Panc1 (cell line): ENCODE measurements around the gene MIPOL1. TPM values are rescaled to one million over a fixed set of nuclear protein-coding genes. Genes with fewer than 3 reads are reported as not detected.
"Not testable (repeated sequence)": the region's sequence is repeated elsewhere in the genome, so short reads cannot be mapped to it uniquely, and the experiment has no call there.

Experiments used
- ATAC-seq: fragments of 200-7000 bp; cut with Tn5 transposase; 2 replicates; pipeline ENCODE4 v1.9.1; 2020; ENCODE audit warnings: mild to moderate bottlenecking, moderate library complexity
- BruUV-seq: library from RNA; stranded (reverse); fragments of 400-500 nt; replicated peaks from 2 replicates; lab custom pipeline; 2021; lab: Mats Ljungman, UMichigan
- CTCF ChIA-PET: fragments of 300-600 bp; sonication (Branson Sonifier 250); formaldehyde crosslinking; loops from one replicate; lab custom pipeline; 2022; ENCODE audit warnings: antibody characterized with exemption; lab: Charles Lee
- POLR2A ChIA-PET: fragments of 300-600 bp; sonication (Branson Sonifier 250); formaldehyde crosslinking; loops from one replicate; lab custom pipeline; 2022; ENCODE audit warnings: antibody characterized with exemption; lab: Charles Lee
- DNase-seq: peaks from one replicate; pipeline ENCODE4 v3.0.0-alpha.2; 2010; ENCODE audit warnings: low read depth, low spot score
- H3K27ac ChIP-seq: 2 replicates; pipeline ENCODE4 v1.5.1; 2011; ENCODE audit warnings: mild to moderate bottlenecking, low read length, inconsistent platforms
- H3K27me3 ChIP-seq: fragments of 200-500 bp; sonication (Bioruptor generic); 2 replicates; pipeline ENCODE4 v1.6.0; 2014; ENCODE audit warnings: low read length, inconsistent platforms; ENCODE audit not compliant: control insufficient read depth, insufficient read depth
- H3K36me3 ChIP-seq: fragments of 200-500 bp; sonication (Bioruptor generic); 2 replicates; pipeline ENCODE4 v1.5.1; 2014; ENCODE audit warnings: inconsistent platforms, mild to moderate bottlenecking, low read length, moderate library complexity; ENCODE audit not compliant: control insufficient read depth, insufficient read depth
- H3K4me1 ChIP-seq: 2 replicates; pipeline ENCODE4 v1.5.1; 2011; ENCODE audit warnings: inconsistent platforms, mild to moderate bottlenecking, low read length, moderate library complexity; ENCODE audit not compliant: control insufficient read depth, insufficient read depth
- H3K4me3 ChIP-seq, 2 experiments: 2 replicates each; pipeline ENCODE4 v1.5.1; 2011 to 2012; ENCODE audit warnings: low read depth in 2 of 2, low read length in 2 of 2, mild to moderate bottlenecking in 2 of 2, inconsistent platforms in 1 of 2, moderate library complexity in 1 of 2
- H3K9me3 ChIP-seq: fragments of 200-500 bp; sonication (Bioruptor generic); 2 replicates; pipeline ENCODE4 v1.5.1; 2014; ENCODE audit warnings: low read depth, mild to moderate bottlenecking, inconsistent platforms, low read length, moderate library complexity; ENCODE audit not compliant: control insufficient read depth, insufficient read depth
- CTCF ChIP-seq: fragments of 450-650 bp; IDR thresholded peaks from 2 replicates; pipeline ENCODE4 v1.5.1; 2017; ENCODE audit warnings: mild to moderate bottlenecking
- POLR2AphosphoS5 ChIP-seq: IDR thresholded peaks from 2 replicates; pipeline ENCODE4 v1.6.1; 2012; ENCODE audit warnings: mild to moderate bottlenecking, low read depth, low read length, moderate library complexity
- REST ChIP-seq, 2 experiments: IDR thresholded peaks; 2 replicates each; pipeline ENCODE4 v1.6.1; 2011 to 2012; ENCODE audit warnings: low read depth in 2 of 2, control low read depth in 1 of 2, low read length in 1 of 2, mild to moderate bottlenecking in 1 of 2, moderate library complexity in 1 of 2; ENCODE audit not compliant: insufficient read depth in 1 of 2
- SIN3A ChIP-seq: IDR thresholded peaks from 2 replicates; pipeline ENCODE4 v1.6.1; 2012; ENCODE audit warnings: low read depth, mild to moderate bottlenecking, low read length, moderate library complexity, borderline replicate concordance; ENCODE audit not compliant: insufficient read depth
- TCF7L2 ChIP-seq: IDR thresholded peaks from 2 replicates; pipeline ENCODE4 v1.6.1; 2011; ENCODE audit warnings: mild to moderate bottlenecking, low read depth, low read length, inconsistent platforms
- in situ Hi-C: cut with HindIII; loops from 2 replicates; pipeline ENCODE4 v1.10.0; 2016; ENCODE audit warnings: low sequenced_read_pairs, low pct_unique_long_range_greater_than_20kb
- intact Hi-C: fragments of 100-400 bp; cut with micrococcal nuclease; formaldehyde crosslinking; loops from one replicate; pipeline ENCODE4 v1.10.0; 2022; ENCODE audit not compliant: unreplicated experiment
- total RNA-seq: library from RNA; stranded (reverse); gene quantifications from one replicate; pipeline ENCODE4 v1.2.1, GENCODE V29; 2021; ENCODE audit not compliant: unreplicated experiment

Gene MIPOL1
- total RNA-seq, 1 experiment from 2014 or later: 12.8 TPM

- DNase-seq, H3K4me3 ChIP-seq, in situ Hi-C loops, BruUV-seq, H3K4me1 ChIP-seq, H3K27me3 ChIP-seq, H3K9me3 ChIP-seq, intact Hi-C loops, H3K36me3 ChIP-seq, ATAC-seq, POLR2A ChIA-PET, CTCF ChIA-PET, H3K27ac ChIP-seq: not testable (repeated sequence)
Measured at GRCh38 chr14:37327933-37328332, 130.2 kb downstream of the MIPOL1 start.

GRCh38 chr14:37328673-37329072 lies 130.9 kb downstream of the MIPOL1 start:
- Histone ChIP-seq H3K9me3 (no peaks in the 10 kb centered on the region), H3K36me3 (no peaks in the 10 kb centered on the region), H3K4me1 (no peaks in the 10 kb centered on the region; the same call in 1 of the 2 replicates), H3K27ac (no peak overlapping the region), H3K27me3 (no peaks in the 10 kb centered on the region), H3K4me3 (no peak overlapping the region)
- TF ChIP-seq POLR2AphosphoS5: no peak
- no peak for TF ChIP-seq REST (IDR thresholded peaks at IDR 0.05; ENCODE audit: insufficient read depth in 1 of 2, low read depth in 2 of 2, low read length in 1 of 2)
- no peak for TF ChIP-seq TCF7L2
- no peak for TF ChIP-seq CTCF
- no peak for TF ChIP-seq SIN3A
- POLR2A ChIA-PET: no interaction called here
- no TSS peak for BruUV-seq
- ATAC-seq (no peak), DNase-seq (no peak)
- intact Hi-C loops: no loop called here
- in situ Hi-C loops: no loop called here
- CTCF ChIA-PET: no interaction called here

- intact Hi-C loops: no loop called here
- no peaks in the 10 kb centered on the region; the same call in 1 of the 2 replicates for H3K4me1 ChIP-seq
- DNase-seq (no peak), ATAC-seq (no peak)
- in situ Hi-C loops: no loop called here
- H3K4me3 ChIP-seq: no peak overlapping the region
- H3K27me3 ChIP-seq: no peaks in the 10 kb centered on the region
- TF ChIP-seq POLR2AphosphoS5: no peak
- TF ChIP-seq TCF7L2: no peak
- TF ChIP-seq REST (IDR thresholded peaks at IDR 0.05; ENCODE audit: insufficient read depth in 1 of 2, low read depth in 2 of 2, low read length in 1 of 2): no peak
- TF ChIP-seq SIN3A: no peak
- no peak for TF ChIP-seq CTCF
- ChIA-PET CTCF (no interaction called here), POLR2A (no interaction called here)
- H3K9me3 ChIP-seq: no peaks in the 10 kb centered on the region
- no peaks in the 10 kb centered on the region for H3K36me3 ChIP-seq
- H3K27ac ChIP-seq: no peak overlapping the region
- BruUV-seq: no TSS peak
Measured at GRCh38 chr14:37329189-37330001, 131.7 kb downstream of the MIPOL1 start.
